Sigmoid colon (tissue), 7 donors: ENCODE measurements around the gene MB. TPM values are rescaled to one million over a fixed set of nuclear protein-coding genes. Genes with fewer than 3 reads are reported as not detected.

Experiments
- DNase-seq: peaks from one replicate; pipeline ENCODE4 v3.0.0-alpha.2; 2019
- H3K27ac ChIP-seq, 4 donors: fragments of 200-600 bp; sonication (generic); one replicate each; pipeline ENCODE4 v1.5.1; 2016 to 2019; ENCODE audit warnings: mild to moderate bottlenecking in 1 of 4
- H3K27me3 ChIP-seq, 3 donors: fragments of 200-600 bp; sonication (generic); one replicate each; pipeline ENCODE4 v1.5.1; 2019; ENCODE audit warnings: mild to moderate bottlenecking in 1 of 3
- H3K36me3 ChIP-seq, 4 donors: fragments of 200-600 bp; sonication (generic); one replicate each; pipeline ENCODE4 v1.5.1; 2016 to 2019
- H3K4me1 ChIP-seq, 4 donors: fragments of 200-600 bp; sonication (generic); one replicate each; pipeline ENCODE4 v1.5.1; 2017 to 2019
- H3K4me3 ChIP-seq, 4 donors: fragments of 200-600 bp; sonication (generic); one replicate each; pipeline ENCODE4 v1.5.1; 2017 to 2019; ENCODE audit warnings: mild to moderate bottlenecking in 2 of 4, moderate library complexity in 1 of 4
- H3K9me3 ChIP-seq, 4 donors: fragments of 200-600 bp in 3 of 4; sonication (generic) in 3 of 4; one replicate each; pipeline versions ENCODE4 v1.5.1 to v1.6.1; 2013 to 2019
- CTCF ChIP-seq, 4 experiments: fragments of 450-650 bp in 3 of 4; fragments of 200-600 bp in 1 of 4; IDR thresholded peaks; one replicate each; pipeline ENCODE4 v1.5.1; 2016 to 2019; ENCODE audit warnings: antibody characterized with exemption in 4 of 4, mild to moderate bottlenecking in 3 of 4, moderate library complexity in 2 of 4
- EP300 ChIP-seq, 4 donors: sonication (generic); formaldehyde crosslinking; IDR thresholded peaks; one replicate each; pipeline ENCODE4 v1.6.1; 2017; ENCODE audit warnings: antibody characterized with exemption in 4 of 4
- POLR2A ChIP-seq, 2 donors: fragments of 450-650 bp; IDR thresholded peaks; one replicate each; pipeline ENCODE4 v1.6.1; 2016; ENCODE audit warnings: antibody characterized with exemption in 2 of 2, mild to moderate bottlenecking in 2 of 2, moderate library complexity in 2 of 2
- POLR2AphosphoS5 ChIP-seq, 4 donors: sonication (generic); formaldehyde crosslinking; IDR thresholded peaks; one replicate each; pipeline ENCODE4 v1.6.1; 2017; ENCODE audit warnings: antibody characterized with exemption in 4 of 4
- WGBS, 2 donors: extraction: QIAGEN DNeasy Blood & Tissue Kit; methylation state at CpG; one replicate each; pipeline ENCODE4 v1.1.7; 2013; 5-methylcytosine and 5-hydroxymethylcytosine counted together
- intact Hi-C: fragments of 100-400 bp; cut with DNase I; formaldehyde crosslinking; loops from one replicate; pipeline ENCODE4 v1.15.1; 2023
- polyA plus RNA-seq, 3 donors: library from polyadenylated mRNA; stranded (reverse); fragments of 200-250 nt; gene quantifications; one replicate each; pipeline ENCODE4 v1.2.3, GENCODE V29; 2013
- total RNA-seq, 4 donors: library from RNA; depleted of rRNA; stranded (reverse); fragments of >200 nt; gene quantifications; one replicate each; pipeline ENCODE4 v1.1.0, GENCODE V29; 2016
- donor health status: healthy with polysubstance abuse.
- donor health status: Bipolar disorder and iron deficiency.
- donor health status: healthy.

MB gene
- total and polyA plus RNA-seq, 7 donors = 0.68 to 84.7 (median 10.3) TPM; not detected in 1

GRCh38 chr22:35610741-35611140 lies 6.4 kb downstream of the MB start:
- Histone ChIP-seq H3K27ac (no peak overlapping the region), H3K4me3 (no peak overlapping the region), H3K27me3 (no peaks in the 10 kb centered on the region), H3K9me3 (no peaks in the 10 kb centered on the region), H3K4me1 (peaks cover 0 to 25% (median 16%) of the 10 kb centered on the region in 4 donors), H3K36me3 (no peaks in the 10 kb centered on the region)
- intact Hi-C loops = no loop called here
- no peak for DNase-seq
- 86 to 92% methylated on average over 10 of the region's 10 CpGs for WGBS, 2 donors
- TF ChIP-seq POLR2A (IDR thresholded peaks at IDR 0.05) = no peak
- no peak for TF ChIP-seq POLR2AphosphoS5 (IDR thresholded peaks at IDR 0.05)
- no peak for TF ChIP-seq CTCF (IDR thresholded peaks at IDR 0.05)
- no peak for TF ChIP-seq EP300 (IDR thresholded peaks at IDR 0.05)

- H3K27me3 ChIP-seq = no peaks in the 10 kb centered on the region
- no peaks in the 10 kb centered on the region for H3K9me3 ChIP-seq
- intact Hi-C loops = no loop called here
- H3K36me3 ChIP-seq = no peaks in the 10 kb centered on the region
- no peak for DNase-seq
- whole genome bisulfite sequencing, 2 donors = 71 to 90% methylated on average over 4 of the region's 4 CpGs
- no peak overlapping the region for H3K27ac ChIP-seq
- H3K4me3 ChIP-seq = no peak overlapping the region
- TF ChIP-seq CTCF (IDR thresholded peaks at IDR 0.05) (no peak), POLR2A (IDR thresholded peaks at IDR 0.05) (no peak), EP300 (IDR thresholded peaks at IDR 0.05) (no peak), POLR2AphosphoS5 (IDR thresholded peaks at IDR 0.05) (no peak)
- peaks cover 0 to 32% (median 23%) of the 10 kb centered on the region in 4 donors for H3K4me1 ChIP-seq
Observed at GRCh38 chr22:35609761-35610160, 7.4 kb downstream of the MB start.

DNA sequence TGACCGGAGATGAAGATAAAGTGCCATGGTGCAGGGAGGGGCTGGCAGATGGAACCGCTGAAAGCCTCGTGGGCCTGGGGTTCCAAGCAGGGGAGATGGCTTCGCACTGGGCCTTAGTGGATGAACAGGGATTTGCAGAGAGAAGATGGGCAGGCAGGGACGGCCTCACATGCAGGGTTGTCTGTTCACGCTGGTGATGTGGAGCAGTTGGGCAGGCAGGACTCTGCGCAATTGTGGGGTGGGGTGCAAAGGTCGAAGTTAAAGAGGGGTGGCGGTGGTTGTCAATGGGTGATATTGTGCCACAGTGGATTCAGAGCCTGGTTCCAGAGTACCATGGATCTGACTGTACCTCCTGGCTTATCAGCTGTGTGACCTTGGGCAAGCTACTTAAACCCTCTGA lies 7.9 kb downstream of the MB start:
- Histone ChIP-seq H3K27me3 (no peaks in the 10 kb centered on the region), H3K9me3 (no peaks in the 10 kb centered on the region), H3K36me3 (no peaks in the 10 kb centered on the region), H3K4me1 (peaks cover 0 to 32% (median 23%) of the 10 kb centered on the region in 4 donors), H3K27ac (no peak overlapping the region), H3K4me3 (no peak overlapping the region)
- no peak for DNase-seq
- WGBS, 2 donors = 87 to 93% methylated on average over 9 of the region's 9 CpGs
- intact Hi-C loops = no loop called here
- TF ChIP-seq CTCF (IDR thresholded peaks at IDR 0.05) (no peak), EP300 (IDR thresholded peaks at IDR 0.05) (no peak), POLR2AphosphoS5 (IDR thresholded peaks at IDR 0.05) (no peak), POLR2A (IDR thresholded peaks at IDR 0.05) (no peak)

DNA sequence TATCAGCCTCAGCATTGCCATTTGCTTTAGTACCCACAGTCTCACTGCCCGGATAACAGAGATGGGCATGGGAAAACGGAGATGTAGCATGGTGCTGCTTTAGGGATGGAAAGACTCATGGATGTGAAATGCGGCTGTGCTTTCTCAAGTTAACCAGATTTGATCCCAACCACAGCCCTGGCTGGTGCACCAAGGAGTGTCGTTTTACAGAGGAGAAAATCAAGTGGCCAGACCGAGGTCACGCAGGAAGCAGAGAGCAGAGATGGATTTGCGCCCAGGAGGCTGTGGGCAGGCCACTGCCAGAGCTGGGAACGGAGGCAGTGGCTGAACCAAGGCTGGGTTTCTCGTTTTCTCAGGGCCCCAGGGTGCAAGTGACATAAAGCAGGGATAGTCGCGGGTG lies 9.0 kb downstream of the MB start:
- H3K9me3 ChIP-seq = no peaks in the 10 kb centered on the region
- WGBS, 2 donors = 88 to 90% methylated on average over 11 of the region's 11 CpGs

More for the DNA sequence above, 9.0 kb downstream of the MB start:
- no peak overlapping the region for H3K4me3 ChIP-seq
- peaks cover 0 to 32% (median 23%) of the 10 kb centered on the region in 4 donors for H3K4me1 ChIP-seq
- TF ChIP-seq EP300 (IDR thresholded peaks at IDR 0.05) (no peak), POLR2AphosphoS5 (IDR thresholded peaks at IDR 0.05) (no peak), POLR2A (IDR thresholded peaks at IDR 0.05) (no peak), CTCF (IDR thresholded peaks at IDR 0.05) (no peak)
- H3K27ac ChIP-seq = no peak overlapping the region
- DNase-seq = no peak
- no peaks in the 10 kb centered on the region for H3K36me3 ChIP-seq
- intact Hi-C loops = no loop called here
- no peaks in the 10 kb centered on the region for H3K27me3 ChIP-seq
